ENCODE measurements around the gene TMEM238L.

Gene TMEM238L

DNA sequence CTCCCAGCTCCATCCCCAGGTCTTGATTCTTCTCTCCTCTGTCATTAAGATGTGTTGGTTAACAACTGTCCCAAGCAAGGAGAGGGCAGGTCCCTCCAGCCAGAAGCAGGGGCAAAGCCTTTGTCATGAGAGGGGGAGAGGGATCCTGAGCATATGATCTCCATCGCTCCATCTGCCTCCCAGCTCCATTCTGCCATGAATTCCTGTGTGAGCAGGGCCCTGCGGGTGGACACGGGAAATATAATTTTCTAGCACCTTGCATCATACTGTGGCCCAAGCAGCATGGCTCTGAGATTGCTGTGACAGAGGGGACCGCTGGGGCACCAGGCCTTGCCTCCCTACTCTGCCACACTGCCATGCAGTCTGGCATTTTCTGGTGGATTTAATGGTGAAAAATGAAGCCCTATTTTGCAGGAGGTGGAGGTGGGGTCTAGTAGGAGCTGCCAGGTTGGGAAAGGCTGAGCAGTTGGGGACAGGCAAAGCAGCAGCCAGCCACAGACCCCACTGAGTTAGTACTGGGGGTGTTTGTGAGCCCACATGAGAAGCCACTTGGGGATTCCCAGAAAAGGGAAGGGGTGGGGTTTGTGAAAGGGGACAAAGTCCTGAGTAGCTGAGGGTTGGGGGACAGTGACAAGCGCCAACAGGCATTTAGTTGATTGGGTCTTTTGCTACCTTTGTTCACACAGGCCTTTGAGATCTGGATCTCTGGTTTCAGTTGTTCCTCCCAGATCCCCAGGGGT lies 16.4 kb downstream of the TMEM238L start:
- H3K4me3 ChIP-seq (ENCODE audit: low read depth, low read length): no peak overlapping the region
- TF ChIP-seq, protein P1, sequence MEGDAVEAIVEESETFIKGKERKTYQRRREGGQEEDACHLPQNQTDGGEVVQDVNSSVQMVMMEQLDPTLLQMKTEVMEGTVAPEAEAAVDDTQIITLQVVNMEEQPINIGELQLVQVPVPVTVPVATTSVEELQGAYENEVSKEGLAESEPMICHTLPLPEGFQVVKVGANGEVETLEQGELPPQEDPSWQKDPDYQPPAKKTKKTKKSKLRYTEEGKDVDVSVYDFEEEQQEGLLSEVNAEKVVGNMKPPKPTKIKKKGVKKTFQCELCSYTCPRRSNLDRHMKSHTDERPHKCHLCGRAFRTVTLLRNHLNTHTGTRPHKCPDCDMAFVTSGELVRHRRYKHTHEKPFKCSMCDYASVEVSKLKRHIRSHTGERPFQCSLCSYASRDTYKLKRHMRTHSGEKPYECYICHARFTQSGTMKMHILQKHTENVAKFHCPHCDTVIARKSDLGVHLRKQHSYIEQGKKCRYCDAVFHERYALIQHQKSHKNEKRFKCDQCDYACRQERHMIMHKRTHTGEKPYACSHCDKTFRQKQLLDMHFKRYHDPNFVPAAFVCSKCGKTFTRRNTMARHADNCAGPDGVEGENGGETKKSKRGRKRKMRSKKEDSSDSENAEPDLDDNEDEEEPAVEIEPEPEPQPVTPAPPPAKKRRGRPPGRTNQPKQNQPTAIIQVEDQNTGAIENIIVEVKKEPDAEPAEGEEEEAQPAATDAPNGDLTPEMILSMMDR (IDR thresholded peaks at IDR 0.05; ENCODE audit: borderline replicate concordance, insufficient read depth, low read depth, low read length): no peak

- TF ChIP-seq, protein P1 (IDR thresholded peaks at IDR 0.05; ENCODE audit: borderline replicate concordance, insufficient read depth, low read depth, low read length): no peak
- H3K4me3 ChIP-seq (ENCODE audit: low read depth, low read length): no peak overlapping the region
Measured at GRCh38 chr17:10785295-10785694, 18.6 kb downstream of the TMEM238L start.

DNA sequence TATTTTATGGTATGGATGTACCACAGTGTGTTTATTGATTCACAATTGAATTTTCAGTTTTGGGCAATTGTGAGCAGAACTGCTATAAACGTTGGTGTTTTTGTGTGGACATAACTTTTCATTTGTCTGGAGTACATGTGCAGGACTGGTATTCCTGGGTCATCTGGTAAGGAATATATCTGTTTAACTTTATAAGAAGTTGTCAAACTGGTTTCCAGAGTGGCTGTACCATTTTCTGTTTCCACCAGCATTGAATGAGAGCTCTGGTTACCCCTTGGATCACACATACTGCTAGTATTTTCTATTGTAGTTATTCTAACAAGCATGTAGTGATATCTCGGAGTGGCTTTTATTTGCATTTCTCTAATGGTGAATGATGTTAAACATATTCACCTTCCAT lies 24.3 kb downstream of the TMEM238L start:
- TF ChIP-seq, protein P1 (IDR thresholded peaks at IDR 0.05; ENCODE audit: borderline replicate concordance, insufficient read depth, low read depth, low read length): no peak
- H3K4me3 ChIP-seq (ENCODE audit: low read depth, low read length): no peak overlapping the region

- TF ChIP-seq, protein P1 (IDR thresholded peaks at IDR 0.05; ENCODE audit: borderline replicate concordance, insufficient read depth, low read depth, low read length): no peak
Measured at GRCh38 chr17:10777890-10778289, 26.0 kb downstream of the TMEM238L start.

GRCh38 chr17:10777131-10777807 lies 26.6 kb downstream of the TMEM238L start:
- H3K4me3 ChIP-seq (ENCODE audit: low read depth, low read length): no peak overlapping the region
- TF ChIP-seq, protein P1 (IDR thresholded peaks at IDR 0.05; ENCODE audit: borderline replicate concordance, insufficient read depth, low read depth, low read length): no peak

More at GRCh38 chr17:10777890-10778289, 26.0 kb downstream of the TMEM238L start:
- no peak overlapping the region for H3K4me3 ChIP-seq (ENCODE audit: low read depth, low read length)

DNA sequence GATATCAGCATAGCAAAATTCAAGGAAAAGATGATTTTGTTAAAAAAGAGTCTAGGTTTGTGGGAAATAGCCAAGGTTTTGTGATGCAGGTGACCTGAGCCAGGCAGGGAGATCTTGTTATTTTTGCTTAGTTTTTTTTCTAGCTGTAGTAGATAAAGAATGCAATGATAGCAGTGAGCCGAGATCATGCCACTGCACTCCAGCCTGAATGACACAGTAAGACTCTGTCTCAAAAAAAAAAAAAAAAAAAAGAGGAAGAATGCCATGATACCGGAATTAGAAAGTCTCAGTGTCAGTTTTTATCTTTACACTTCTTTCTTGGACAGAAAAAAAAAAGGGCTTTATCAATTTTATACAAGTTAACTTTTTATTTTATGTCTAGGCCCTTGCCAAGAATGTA lies 27.5 kb downstream of the TMEM238L start:
- TF ChIP-seq, protein P1 (IDR thresholded peaks at IDR 0.05; ENCODE audit: borderline replicate concordance, insufficient read depth, low read depth, low read length): no peak
- H3K4me3 ChIP-seq (ENCODE audit: low read depth, low read length): no peak overlapping the region
